Retinal pigment epithelial cell (primary cell): ENCODE measurements around the gene GRIA4.

Source experiments
- DNase-seq: peaks from one replicate; pipeline ENCODE4 v3.0.0-alpha.2; 2010; ENCODE audit warnings: low read depth
- H3K4me3 ChIP-seq: 2 replicates; pipeline ENCODE4 v1.5.1; 2011; ENCODE audit warnings: mild to moderate bottlenecking, low read length, control low read depth, moderate library complexity
- CTCF ChIP-seq: conservative IDR thresholded peaks from 2 replicates; pipeline ENCODE4 v1.5.1; 2011; ENCODE audit warnings: low read depth, low read length, control low read depth, inconsistent platforms

Gene GRIA4

GRCh38 chr11:105823495-105824033, 213.7 kb downstream of the GRIA4 start:
- no peak for DNase-seq
- TF ChIP-seq CTCF = no peak
- no peak overlapping the region for H3K4me3 ChIP-seq

DNA sequence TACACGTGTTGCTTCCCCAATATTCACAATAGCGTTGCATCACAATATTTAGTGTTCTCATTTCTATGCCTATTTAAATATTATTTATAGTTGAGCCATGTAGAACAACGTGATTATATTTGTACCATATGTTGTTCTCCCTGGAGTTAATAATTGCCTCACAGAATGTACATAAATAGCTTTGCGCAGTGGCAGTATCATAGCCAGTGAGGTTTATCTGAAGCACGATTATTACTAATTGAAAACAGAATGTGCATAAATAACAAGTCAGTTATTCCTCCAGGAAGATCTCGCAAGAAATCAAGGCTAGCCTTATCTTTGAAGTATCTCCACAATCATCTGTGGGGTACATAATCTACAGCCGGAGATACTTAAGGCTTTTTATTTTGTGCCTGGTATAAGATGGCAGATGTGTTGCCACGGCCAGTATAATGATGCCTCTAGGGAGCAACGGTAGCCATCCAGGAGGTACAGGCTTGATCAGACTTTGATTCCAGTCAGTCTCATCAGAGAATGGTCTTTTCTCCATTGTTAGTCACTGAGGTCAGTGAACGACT, 214.7 kb downstream of the GRIA4 start:
- no peak for TF ChIP-seq CTCF
- no peak overlapping the region for H3K4me3 ChIP-seq
- DNase-seq = no peak

GRCh38 chr11:105825141-105825540, 215.3 kb downstream of the GRIA4 start:
- no peak for DNase-seq
- no peak for TF ChIP-seq CTCF
- H3K4me3 ChIP-seq = no peak overlapping the region

DNA sequence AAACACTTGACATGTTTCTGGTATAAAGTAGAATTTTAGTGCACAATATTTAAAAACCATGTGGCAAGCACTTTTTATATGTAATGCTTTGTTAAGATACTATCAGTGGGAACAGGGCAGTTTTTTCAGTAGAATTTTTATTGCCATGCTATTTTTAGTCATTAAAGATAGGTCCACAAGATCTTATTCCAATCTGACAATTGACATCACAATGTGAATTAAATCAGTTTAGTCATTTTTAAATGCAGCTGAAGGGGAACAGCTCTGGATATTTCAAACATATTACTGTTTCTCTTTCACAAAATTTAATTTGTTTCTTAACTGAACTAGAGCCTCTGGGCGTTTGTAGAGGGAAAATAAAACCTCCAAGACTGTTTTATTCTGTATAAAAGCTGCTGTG, 218.0 kb downstream of the GRIA4 start:
- DNase-seq = no peak
- TF ChIP-seq CTCF = no peak
- H3K4me3 ChIP-seq = no peak overlapping the region

GRCh38 chr11:105829084-105829483, 219.2 kb downstream of the GRIA4 start:
- H3K4me3 ChIP-seq = no peak overlapping the region
- DNase-seq = no peak
- no peak for TF ChIP-seq CTCF

DNA sequence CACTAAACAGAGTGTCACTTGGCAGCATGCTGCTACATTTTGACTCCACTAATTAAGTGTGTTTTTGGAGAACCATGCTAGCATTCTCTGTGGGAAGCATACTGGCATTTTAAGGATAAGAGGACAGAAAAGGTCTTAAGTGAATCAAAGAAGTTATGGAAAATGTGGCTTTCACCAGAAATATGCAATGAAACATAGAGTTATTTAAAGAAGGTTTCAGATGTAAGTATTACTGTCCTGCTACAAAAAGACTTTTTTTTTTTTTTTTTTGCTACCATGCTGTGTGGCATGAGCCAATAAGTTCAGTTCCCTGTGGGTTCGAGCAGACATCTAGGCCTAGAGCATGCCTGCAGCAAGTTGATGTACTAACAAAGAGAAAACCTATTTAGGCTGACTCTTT, 224.6 kb downstream of the GRIA4 start:
- H3K4me3 ChIP-seq = no peak overlapping the region
- DNase-seq = no peak
- TF ChIP-seq CTCF = no peak

DNA sequence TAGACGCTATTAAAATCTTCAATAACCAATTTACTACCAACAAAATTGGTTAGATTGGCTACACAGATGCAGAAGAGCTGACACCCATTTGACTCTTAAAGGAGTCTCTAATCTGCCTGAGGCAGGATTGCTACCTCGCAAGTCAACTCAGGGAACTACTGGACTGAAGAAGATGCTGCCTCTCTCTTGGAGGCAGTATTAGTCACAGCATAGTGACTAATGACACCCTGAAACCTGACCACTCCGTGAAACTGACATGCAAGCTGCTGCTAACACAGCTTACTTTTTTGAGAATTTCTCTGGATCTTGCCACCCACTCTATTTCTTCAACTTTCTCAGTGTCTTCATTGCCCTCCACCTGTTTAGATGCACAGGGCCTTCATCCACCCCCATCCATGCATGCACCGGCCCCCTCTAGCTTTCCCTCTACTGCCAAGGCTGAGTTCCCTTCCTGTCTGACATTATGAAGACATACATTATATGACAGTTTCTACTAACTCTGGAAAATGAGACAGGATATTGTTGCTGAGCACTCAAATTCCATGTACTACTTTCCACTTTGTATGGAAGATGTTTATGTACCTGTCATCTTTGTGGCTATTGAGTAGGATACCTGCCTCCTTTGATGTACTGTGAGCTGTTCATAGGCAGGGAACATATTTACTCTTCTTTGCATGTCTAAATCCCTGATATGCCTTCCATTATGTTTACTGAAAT, 229.0 kb downstream of the GRIA4 start:
- no peak for TF ChIP-seq CTCF
- DNase-seq = no peak
- H3K4me3 ChIP-seq = no peak overlapping the region
